Natural killer cell (primary cell): ENCODE measurements around the gene ZNF341. TPM values are rescaled to one million over a fixed set of nuclear protein-coding genes. Genes with fewer than 3 reads are reported as not detected.

Source experiments
- ATAC-seq, 3 donors: fragments of 150-1000 bp in 2 of 3; fragments of 200-7000 bp in 1 of 3; cut with Tn5 transposase; 1 replicate in 1 of 3; 2 replicates in 2 of 3; pipeline ENCODE4 v1.10.0; 2021; ENCODE audit warnings: mild to moderate bottlenecking in 2 of 3, moderate library complexity in 2 of 3
- DNase-seq, 2 donors: peaks; one replicate each; pipeline versions ENCODE4 v3.0.0 to v3.0.0-alpha.2; 2013 to 2021; ENCODE audit warnings: mixed read lengths in 1 of 2
- H3K27ac ChIP-seq: one replicate; pipeline ENCODE4 v1.5.1; 2013; ENCODE audit warnings: mild to moderate bottlenecking, low read length
- H3K27me3 ChIP-seq: one replicate; pipeline ENCODE4 v1.6.1; 2013; ENCODE audit warnings: low read length; ENCODE audit not compliant: control insufficient read depth, insufficient read depth
- H3K36me3 ChIP-seq: one replicate; pipeline ENCODE4 v1.6.1; 2013; ENCODE audit warnings: low read length; ENCODE audit not compliant: control insufficient read depth, insufficient read depth
- H3K4me1 ChIP-seq: one replicate; pipeline ENCODE4 v1.6.1; 2013; ENCODE audit warnings: low read length; ENCODE audit not compliant: control insufficient read depth, insufficient read depth
- H3K4me3 ChIP-seq: one replicate; pipeline ENCODE4 v1.5.1; 2013; ENCODE audit warnings: low read length
- H3K9me3 ChIP-seq: one replicate; pipeline ENCODE4 v1.6.1; 2013; ENCODE audit warnings: low read length; ENCODE audit not compliant: control insufficient read depth, insufficient read depth
- H3K27ac Mint-ChIP-seq, 2 donors: one replicate each; pipeline ENCODE4 v1.8.0; 2022; ENCODE audit warnings: mild to moderate bottlenecking in 2 of 2, mixed read lengths in 2 of 2, moderate library complexity in 1 of 2
- H3K27me3 Mint-ChIP-seq, 2 donors: one replicate each; pipeline ENCODE4 v1.8.0; 2022; ENCODE audit warnings: low read depth in 2 of 2, mixed read lengths in 2 of 2
- H3K36me3 Mint-ChIP-seq: one replicate; pipeline ENCODE4 v1.8.0; 2022; ENCODE audit warnings: mixed read lengths
- H3K4me1 Mint-ChIP-seq, 2 donors: one replicate each; pipeline ENCODE4 v1.8.0; 2022; ENCODE audit warnings: mixed read lengths in 2 of 2
- H3K4me3 Mint-ChIP-seq: one replicate; pipeline ENCODE4 v1.8.0; 2022; ENCODE audit warnings: mild to moderate bottlenecking, moderate library complexity, mixed read lengths
- H3K9me3 Mint-ChIP-seq, 2 donors: one replicate each; pipeline ENCODE4 v1.8.0; 2022; ENCODE audit warnings: mixed read lengths in 2 of 2
- CTCF ChIP-seq: fragments of 200-600 bp; IDR thresholded peaks from one replicate; pipeline ENCODE4 v1.8.0; 2022; ENCODE audit warnings: antibody characterized with exemption
- WGBS: methylation state at CpG from one replicate; pipeline ENCODE4 v1.1.7; 2013; ENCODE audit warnings: missing lambda C conversion rate; ENCODE audit not compliant: insufficient coverage; 5-methylcytosine and 5-hydroxymethylcytosine counted together
- intact Hi-C: fragments of 100-400 bp; cut with micrococcal nuclease; formaldehyde crosslinking; loops from one replicate; pipeline ENCODE4 v1.14.2; 2022
- total RNA-seq, 4 donors: library from RNA; stranded (reverse); fragments of 120-200 nt in 1 of 4; gene quantifications; one replicate each; pipeline versions ENCODE4 v1.2.3 to v1.2.4, GENCODE V29; 2013 to 2022

The ZNF341 gene
- total RNA-seq, 3 donors from 2014 or later (not counting 1 experiment from before 2014, with no cell fraction given), result 3.6 to 5.1 (median 4.3) TPM

DNA sequence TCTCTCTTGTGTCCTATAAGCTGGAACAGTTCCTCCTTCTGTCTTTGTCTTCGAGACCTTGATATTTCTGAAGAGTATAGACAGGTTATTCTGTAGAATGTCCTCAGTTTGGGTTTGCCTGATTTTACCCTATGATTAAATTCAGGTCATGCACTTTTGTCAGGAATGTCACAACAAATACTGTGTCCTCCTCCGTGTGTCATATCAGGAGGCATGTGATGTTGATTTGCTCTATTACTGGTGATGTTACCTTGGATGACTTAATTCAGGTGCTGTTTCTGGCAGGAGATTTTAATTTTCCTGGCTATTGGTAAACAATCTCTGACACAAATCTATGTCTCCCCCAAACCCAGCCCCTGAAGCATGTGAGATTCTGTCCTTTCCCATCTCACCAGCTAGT lies 46.0 kb downstream of the ZNF341 start:
- no peaks in the 10 kb centered on the region for H3K27me3 Mint-ChIP-seq
- no peak overlapping the region for H3K4me3 Mint-ChIP-seq
- no peak for TF ChIP-seq CTCF
- H3K4me1 ChIP-seq, result peaks cover 19% of the 10 kb centered on the region
- H3K27ac ChIP-seq, result peak overlapping the region; percentile 35
- no peaks in the 10 kb centered on the region for H3K9me3 ChIP-seq
- H3K36me3 Mint-ChIP-seq, result peaks cover 6% of the 10 kb centered on the region
- no peak for ATAC-seq
- no peak for DNase-seq
- no peaks in the 10 kb centered on the region for H3K27me3 ChIP-seq
- H3K4me3 ChIP-seq, result no peak overlapping the region
- H3K4me1 Mint-ChIP-seq, result peaks cover 0 to 9% of the 10 kb centered on the region in 2 donors
- peaks cover 7% of the 10 kb centered on the region for H3K36me3 ChIP-seq
- H3K27ac Mint-ChIP-seq, result no peak overlapping the region
- intact Hi-C loops, result loop anchor here (2.0 kb wide), 1 partner anchor 67 kb away; no protein-coding TSS in a partner anchor
- WGBS, result 88% methylated on average over 2 of the region's 2 CpGs
- no peaks in the 10 kb centered on the region for H3K9me3 Mint-ChIP-seq

GRCh38 chr20:33781133-33781532 lies 49.3 kb downstream of the ZNF341 start:
- Mint-ChIP-seq H3K27ac (no peak overlapping the region), H3K27me3 (no peaks in the 10 kb centered on the region), H3K4me3 (no peak overlapping the region), H3K9me3 (no peaks in the 10 kb centered on the region), H3K4me1 (peaks cover 0 to 14% of the 10 kb centered on the region in 2 donors), H3K36me3 (peaks cover 6% of the 10 kb centered on the region)
- Histone ChIP-seq H3K9me3 (no peaks in the 10 kb centered on the region), H3K4me1 (peaks cover 21% of the 10 kb centered on the region), H3K27me3 (no peaks in the 10 kb centered on the region), H3K4me3 (no peak overlapping the region), H3K36me3 (peaks cover 4% of the 10 kb centered on the region), H3K27ac (no peak overlapping the region)
- intact Hi-C loops, result no loop called here
- 86% methylated on average over 4 of the region's 4 CpGs for WGBS
- TF ChIP-seq CTCF, result no peak
- no peak for ATAC-seq
- DNase-seq, result no peak

- Mint-ChIP-seq H3K27me3 (no peaks in the 10 kb centered on the region), H3K9me3 (no peaks in the 10 kb centered on the region), H3K4me3 (no peak overlapping the region), H3K36me3 (peaks cover 6% of the 10 kb centered on the region), H3K27ac (no peak overlapping the region), H3K4me1 (peaks cover under 1 to 19% of the 10 kb centered on the region in 2 donors)
- peaks cover 22% of the 10 kb centered on the region for H3K4me1 ChIP-seq
- no peaks in the 10 kb centered on the region for H3K9me3 ChIP-seq
- H3K27ac ChIP-seq, result no peak overlapping the region
- ATAC-seq (no peak), DNase-seq (no peak)
- TF ChIP-seq CTCF, result no peak
- no peak overlapping the region for H3K4me3 ChIP-seq
- no peaks in the 10 kb centered on the region for H3K27me3 ChIP-seq
- intact Hi-C loops, result no loop called here
- peaks cover 4% of the 10 kb centered on the region for H3K36me3 ChIP-seq
- WGBS, result 100% methylated on average over 1 of the region's 1 CpG
Measured at GRCh38 chr20:33781945-33782344, 50.1 kb downstream of the ZNF341 start.

GRCh38 chr20:33783256-33783655 lies 51.5 kb downstream of the ZNF341 start:
- no peak for TF ChIP-seq CTCF
- H3K4me3 Mint-ChIP-seq, result no peak overlapping the region
- WGBS, result 84% methylated on average over 5 of the region's 5 CpGs
- H3K36me3 ChIP-seq, result peaks cover 4% of the 10 kb centered on the region
- peaks cover 29% of the 10 kb centered on the region for H3K4me1 ChIP-seq
- no peak for DNase-seq
- H3K4me3 ChIP-seq, result no peak overlapping the region
- peaks cover 12 to 30% of the 10 kb centered on the region in 2 donors for H3K4me1 Mint-ChIP-seq
- H3K27ac ChIP-seq, result no peak overlapping the region
- H3K36me3 Mint-ChIP-seq, result peaks cover 6% of the 10 kb centered on the region
- no peak overlapping the region for H3K27ac Mint-ChIP-seq
- no peaks in the 10 kb centered on the region for H3K27me3 Mint-ChIP-seq
- H3K9me3 ChIP-seq, result no peaks in the 10 kb centered on the region
- ATAC-seq, result no peak
- intact Hi-C loops, result no loop called here
- H3K27me3 ChIP-seq, result no peaks in the 10 kb centered on the region
- H3K9me3 Mint-ChIP-seq, result no peaks in the 10 kb centered on the region
